ENCODE data around the gene DCAF6.

GRCh38 chr1:167983797-167984420 lies 47.4 kb downstream of the DCAF6 start:
- TF ChIP-seq CTCF (IDR thresholded peaks at IDR 0.05) (no peak), ZFX (IDR thresholded peaks at IDR 0.05; ENCODE audit: borderline replicate concordance) (no peak)
